Epithelial cell of proximal tubule (primary cell): ENCODE results near the gene SLC44A4. TPM values are rescaled to one million over a fixed set of nuclear protein-coding genes. Genes with fewer than 3 reads are reported as not detected.
"Not testable (repeated sequence)": the region's sequence is repeated elsewhere in the genome, so short reads cannot be mapped to it uniquely, and the experiment has no call there.

ENCODE experiments used
- DNase-seq: peaks from one replicate; pipeline ENCODE4 v3.0.0-alpha.2; 2011; ENCODE audit warnings: low read depth
- H3K4me3 ChIP-seq: 2 replicates; pipeline ENCODE4 v1.5.1; 2011; ENCODE audit warnings: low read depth, mild to moderate bottlenecking, low read length
- total RNA-seq: library from RNA; depleted of rRNA; stranded (reverse); fragments of >200 nt; gene quantifications from 2 replicates; pipeline ENCODE4 v1.2.3, GENCODE V29; 2015
- TF ChIP-seq, protein P1 (sequence below): conservative IDR thresholded peaks from 2 replicates; pipeline ENCODE4 v1.5.1; 2012; ENCODE audit warnings: low read depth, mild to moderate bottlenecking, low read length

The SLC44A4 gene
- total RNA-seq, 1 donor from 2014 or later = 24.0 TPM

DNA sequence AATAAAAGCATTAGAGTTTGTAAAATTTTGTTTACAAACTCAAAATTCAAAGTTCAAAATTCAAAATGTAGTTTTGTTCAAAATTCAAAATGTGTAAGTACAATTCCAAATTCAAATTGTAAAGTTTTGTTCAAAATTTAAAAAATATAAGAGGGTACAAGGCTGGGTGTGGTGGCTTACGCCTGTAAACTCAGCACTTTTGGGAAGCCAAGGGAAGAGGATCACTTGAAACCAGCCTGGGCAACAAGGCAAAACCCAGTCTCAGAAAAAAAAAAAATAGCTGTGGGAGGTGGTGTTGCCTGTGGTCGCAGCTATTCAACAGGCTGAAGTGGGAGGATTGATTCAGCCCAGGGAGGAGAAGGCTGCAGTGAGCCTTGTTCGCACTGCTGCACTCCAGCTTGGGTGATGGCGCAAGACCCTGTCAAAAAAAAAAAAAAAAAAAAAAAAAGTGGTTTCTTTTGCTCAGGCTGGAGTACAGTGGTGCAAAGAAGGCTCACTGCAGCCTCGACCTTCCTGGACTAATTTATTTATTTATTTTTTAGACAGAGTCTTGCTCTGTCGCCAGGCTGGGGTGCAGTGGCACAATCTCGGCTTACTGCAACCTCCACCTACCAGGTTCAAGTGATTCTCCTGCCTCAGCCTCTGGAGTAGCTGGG is 28.5 kb upstream of the SLC44A4 start:
- DNase-seq = no peak

DNA sequence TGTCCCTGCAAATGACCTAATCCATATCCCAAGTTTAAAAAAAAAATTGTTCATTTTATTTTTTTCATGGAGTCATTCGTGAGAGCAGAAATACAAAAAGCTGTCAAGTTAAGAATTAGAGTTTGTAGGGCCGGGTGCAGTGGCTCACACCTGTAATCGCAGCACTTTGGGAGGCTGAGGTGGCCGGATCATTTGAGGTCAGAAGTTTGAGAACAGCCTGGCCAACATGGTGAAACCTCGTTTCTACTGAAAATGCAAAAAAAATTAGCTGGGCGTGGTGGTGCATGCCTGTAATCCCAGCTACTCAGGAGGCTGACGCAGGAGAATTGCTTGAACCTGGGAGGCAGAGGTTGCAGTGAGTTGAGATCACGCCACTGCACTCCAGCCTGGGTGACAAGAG is 27.9 kb upstream of the SLC44A4 start:
- not testable (repeated sequence) for H3K4me3 ChIP-seq, DNase-seq

More for the DNA sequence above, 28.5 kb upstream of the SLC44A4 start:
- TF ChIP-seq, protein P1, sequence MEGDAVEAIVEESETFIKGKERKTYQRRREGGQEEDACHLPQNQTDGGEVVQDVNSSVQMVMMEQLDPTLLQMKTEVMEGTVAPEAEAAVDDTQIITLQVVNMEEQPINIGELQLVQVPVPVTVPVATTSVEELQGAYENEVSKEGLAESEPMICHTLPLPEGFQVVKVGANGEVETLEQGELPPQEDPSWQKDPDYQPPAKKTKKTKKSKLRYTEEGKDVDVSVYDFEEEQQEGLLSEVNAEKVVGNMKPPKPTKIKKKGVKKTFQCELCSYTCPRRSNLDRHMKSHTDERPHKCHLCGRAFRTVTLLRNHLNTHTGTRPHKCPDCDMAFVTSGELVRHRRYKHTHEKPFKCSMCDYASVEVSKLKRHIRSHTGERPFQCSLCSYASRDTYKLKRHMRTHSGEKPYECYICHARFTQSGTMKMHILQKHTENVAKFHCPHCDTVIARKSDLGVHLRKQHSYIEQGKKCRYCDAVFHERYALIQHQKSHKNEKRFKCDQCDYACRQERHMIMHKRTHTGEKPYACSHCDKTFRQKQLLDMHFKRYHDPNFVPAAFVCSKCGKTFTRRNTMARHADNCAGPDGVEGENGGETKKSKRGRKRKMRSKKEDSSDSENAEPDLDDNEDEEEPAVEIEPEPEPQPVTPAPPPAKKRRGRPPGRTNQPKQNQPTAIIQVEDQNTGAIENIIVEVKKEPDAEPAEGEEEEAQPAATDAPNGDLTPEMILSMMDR = no peak
- H3K4me3 ChIP-seq = no peak overlapping the region

DNA sequence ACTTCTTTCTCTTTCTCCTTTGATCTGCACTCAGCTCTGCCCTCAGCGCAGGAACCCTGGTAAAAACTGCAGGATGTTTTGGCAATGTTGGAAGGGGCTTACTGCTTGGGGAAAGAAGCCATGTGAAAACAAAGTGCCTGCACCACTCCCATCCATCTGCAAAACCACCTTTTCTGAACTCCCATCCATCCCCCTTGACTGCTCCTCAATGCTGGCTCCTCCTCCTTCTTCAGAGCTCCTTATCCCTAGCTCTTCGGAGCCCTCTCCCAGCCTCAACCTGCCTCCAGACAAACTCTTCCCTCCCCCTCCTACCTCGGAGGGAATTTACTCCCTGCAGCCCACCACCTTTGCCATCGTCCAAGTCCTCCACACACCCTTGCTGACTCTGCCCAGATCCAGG is 27.3 kb upstream of the SLC44A4 start:
- TF ChIP-seq, protein P1 = no peak
- H3K4me3 ChIP-seq = no peak overlapping the region
- DNase-seq = no peak

DNA sequence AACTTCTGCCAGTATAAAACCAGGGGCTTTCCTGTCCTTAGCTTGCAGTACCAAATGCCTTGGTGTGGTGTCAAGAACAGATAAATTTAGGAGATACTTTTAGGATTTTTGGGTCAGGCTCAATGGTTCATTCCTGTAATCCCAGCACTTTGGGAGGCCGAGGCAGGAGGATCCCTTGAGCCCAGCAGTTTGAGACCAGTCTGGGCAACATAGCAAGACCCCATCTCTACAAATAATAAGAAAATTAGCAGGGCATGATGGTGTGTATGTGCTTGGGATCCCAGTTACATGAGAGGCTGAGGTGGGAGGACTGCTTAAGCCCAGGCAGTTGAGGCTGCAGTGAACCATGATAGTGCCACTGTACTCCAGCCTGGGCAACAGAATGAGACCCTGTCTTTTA is 26.2 kb upstream of the SLC44A4 start:
- no peak for DNase-seq
- TF ChIP-seq, protein P1 = no peak

DNA sequence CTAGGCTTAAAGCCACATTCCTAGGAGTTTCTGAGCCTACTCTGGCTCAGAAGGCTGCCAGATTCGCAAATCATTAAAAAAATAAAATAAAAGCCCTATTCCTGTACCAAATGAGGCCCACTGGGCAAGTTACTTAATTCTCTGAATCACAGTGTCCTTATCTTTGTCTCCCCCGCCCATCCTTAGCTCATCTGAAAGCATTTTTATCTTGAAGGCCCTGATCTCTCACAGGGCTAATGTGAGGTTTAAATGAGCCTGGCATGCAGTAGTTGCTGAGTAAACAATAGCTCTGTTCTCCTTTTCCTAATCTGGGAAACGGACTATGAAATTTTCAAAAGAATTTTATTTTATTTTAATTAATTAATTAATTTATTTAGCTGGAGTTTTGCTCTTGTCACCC is 25.2 kb upstream of the SLC44A4 start:
- DNase-seq = no peak
- H3K4me3 ChIP-seq = no peak overlapping the region
- TF ChIP-seq, protein P1 = no peak

More for the DNA sequence above, 26.2 kb upstream of the SLC44A4 start:
- no peak overlapping the region for H3K4me3 ChIP-seq

DNA sequence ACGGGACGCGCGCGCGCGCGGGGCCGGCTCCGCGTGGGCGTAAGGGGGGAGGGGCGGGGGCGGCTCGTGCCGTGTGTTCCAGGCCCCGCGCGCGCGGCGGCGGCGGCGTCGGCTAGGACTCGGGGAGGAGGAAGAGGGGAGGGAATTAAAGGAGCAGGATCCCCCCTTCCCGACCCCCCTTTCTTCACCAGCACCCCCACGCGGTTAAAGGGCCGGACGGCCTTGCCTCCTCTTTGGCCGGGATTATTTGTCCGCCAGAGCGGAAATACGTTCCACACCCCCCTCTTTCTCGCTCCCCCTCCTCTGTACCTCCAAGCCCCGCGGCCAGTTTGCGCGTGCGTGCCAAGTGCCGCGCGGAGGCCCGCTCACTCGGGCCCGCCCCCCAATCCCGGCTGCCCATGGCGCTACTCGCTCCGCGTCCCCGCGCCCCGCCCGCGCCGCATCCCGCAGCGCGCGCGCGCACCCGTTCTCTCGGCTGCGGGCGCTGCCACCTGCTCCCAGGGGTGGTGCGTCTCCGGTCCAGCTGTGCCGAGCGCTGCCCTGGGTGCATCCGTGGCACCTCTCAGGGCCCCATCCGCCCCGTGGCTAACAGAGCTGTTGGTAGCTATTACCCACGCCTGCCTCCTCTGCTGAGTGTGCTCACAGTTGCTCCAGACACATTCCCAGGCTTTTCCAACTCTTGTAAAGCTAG is 23.3 kb upstream of the SLC44A4 start, which contains the start of gene ZBTB12:
TSS of gene ZBTB12 (minus strand) at position 134 of the 691 bp plus-strand sequence. CDS start 781 bp downstream, outside the sequence.
- TF ChIP-seq, protein P1 = no peak
- no peak for DNase-seq
- H3K4me3 ChIP-seq = peak within 1 kb of the TSS; percentile 54

DNA sequence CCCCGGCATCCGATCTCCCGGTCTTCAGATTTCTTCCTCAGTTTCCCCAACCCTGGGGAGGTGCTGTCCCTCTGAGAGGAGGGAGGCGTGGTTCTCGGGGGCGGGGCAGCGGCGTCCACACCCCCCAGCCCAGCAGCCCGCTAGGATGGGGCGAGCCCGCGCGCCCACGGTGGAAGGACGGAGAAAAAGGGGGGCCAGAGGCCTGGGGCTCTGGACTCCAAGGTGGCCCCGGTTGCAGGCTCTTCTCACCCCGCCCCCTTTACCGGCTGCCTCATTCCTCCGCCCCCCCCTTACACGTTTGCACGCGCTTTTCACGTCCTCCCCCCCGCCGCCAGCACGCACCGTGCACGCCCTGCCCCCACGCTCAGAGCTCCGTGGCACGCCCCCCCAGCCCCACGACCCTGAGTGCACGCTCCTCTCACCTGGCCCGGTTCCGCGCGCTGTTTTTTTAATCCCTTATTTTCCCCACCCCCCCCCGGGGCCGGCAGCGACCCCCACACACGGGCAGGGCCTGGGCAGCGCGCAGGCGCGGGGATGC is 22.7 kb upstream of the SLC44A4 start:
- TF ChIP-seq, protein P1 = no peak
- no peak for DNase-seq
- H3K4me3 ChIP-seq = peak overlapping the region; percentile 54
